ENCODE results near the gene INPP5F.

GRCh38 chr10:119706521-119707278 is 19.1 kb upstream of the INPP5F start:
- no peak for TF ChIP-seq EP300 (IDR thresholded peaks at IDR 0.05)
- TF ChIP-seq CTCF (IDR thresholded peaks at IDR 0.05): no peak
- TF ChIP-seq POLR2A (IDR thresholded peaks at IDR 0.05): no peak
- no peak for TF ChIP-seq POLR2AphosphoS5 (IDR thresholded peaks at IDR 0.05)

All from gastroesophageal sphincter (tissue), 3 donors.